PC-3 (cell line): ENCODE data around the gene DGCR2. TPM values are rescaled to one million over a fixed set of nuclear protein-coding genes. Genes with fewer than 3 reads are reported as not detected.
"Not testable (repeated sequence)": the region's sequence is repeated elsewhere in the genome, so short reads cannot be mapped to it uniquely, and the experiment has no call there.

Experiments used
- ATAC-seq: fragments of 200-7000 bp; cut with Tn5 transposase; 2 replicates; pipeline ENCODE4 v1.9.1; 2020; ENCODE audit warnings: mild to moderate bottlenecking, moderate library complexity
- BruUV-seq: library from RNA; stranded (reverse); fragments of 400-500 nt; replicated peaks from 2 replicates; lab custom pipeline; 2021; lab: Mats Ljungman, UMichigan
- CTCF ChIA-PET: fragments of 300-600 bp; sonication (Branson Sonifier 250); formaldehyde crosslinking; loops from one replicate; lab custom pipeline; 2022; ENCODE audit warnings: antibody characterized with exemption; lab: Charles Lee
- POLR2A ChIA-PET: fragments of 300-600 bp; sonication (Branson Sonifier 250); formaldehyde crosslinking; loops from one replicate; lab custom pipeline; 2022; ENCODE audit warnings: antibody characterized with exemption; ENCODE audit not compliant: unreplicated experiment; lab: Charles Lee
- DNase-seq: peaks from one replicate; pipeline ENCODE4 v3.0.0-alpha.2; 2015
- H2AFZ ChIP-seq: fragments of 300-600 bp; sonication (generic); 2 replicates; pipeline ENCODE4 v1.6.0; 2016; ENCODE audit warnings: antibody characterized with exemption, low read length
- H3F3A ChIP-seq: fragments of 300-600 bp; sonication (generic); one replicate; pipeline ENCODE4 v1.6.0; 2017; ENCODE audit warnings: antibody characterized with exemption, low read length, control low read depth, mild to moderate bottlenecking; ENCODE audit not compliant: unreplicated experiment
- H3K27ac ChIP-seq: fragments of 300-600 bp; sonication (generic); 2 replicates; pipeline ENCODE4 v1.5.1; 2016; ENCODE audit warnings: mild to moderate bottlenecking, low read length
- H3K27me3 ChIP-seq: fragments of 300-600 bp; sonication (generic); 2 replicates; pipeline ENCODE4 v1.6.1; 2016; ENCODE audit warnings: low read length, mixed read lengths
- H3K36me3 ChIP-seq: fragments of 300-600 bp; sonication (generic); 2 replicates; pipeline ENCODE4 v1.6.1; 2016; ENCODE audit warnings: low read depth, mixed run types, low read length, mixed read lengths
- H3K4me1 ChIP-seq: fragments of 300-600 bp; sonication (generic); 2 replicates; pipeline ENCODE4 v1.5.1; 2016; ENCODE audit warnings: low read length; ENCODE audit not compliant: insufficient read depth
- H3K4me2 ChIP-seq: fragments of 300-600 bp; sonication (generic); 2 replicates; pipeline ENCODE4 v1.6.0; 2016; ENCODE audit warnings: low read length
- H3K4me3 ChIP-seq: fragments of 300-600 bp; sonication (generic); 2 replicates; pipeline ENCODE4 v1.5.1; 2016; ENCODE audit warnings: mild to moderate bottlenecking, low read length, mixed read lengths
- H3K79me2 ChIP-seq: fragments of 300-600 bp; sonication (generic); 2 replicates; pipeline ENCODE4 v1.6.1; 2017; ENCODE audit warnings: low read length, mixed read lengths
- H3K9ac ChIP-seq: fragments of 300-600 bp; sonication (generic); 2 replicates; pipeline ENCODE4 v1.6.0; 2016; ENCODE audit warnings: mild to moderate bottlenecking, low read length
- H3K9me2 ChIP-seq: fragments of 300-600 bp; sonication (generic); replicated peaks from 2 replicates; pipeline ENCODE4 v1.6.1; 2016; ENCODE audit warnings: mixed run types, low read length, mixed read lengths
- H3K9me3 ChIP-seq: fragments of 300-600 bp; sonication (generic); 2 replicates; pipeline ENCODE4 v1.6.1; 2016; ENCODE audit warnings: low read length, mixed read lengths
- H4K20me1 ChIP-seq: fragments of 300-600 bp; sonication (generic); 2 replicates; pipeline ENCODE4 v1.6.1; 2016; ENCODE audit warnings: low read length, mixed read lengths
- CTCF ChIP-seq: fragments of 300-600 bp; sonication (generic); conservative IDR thresholded peaks from 2 replicates; pipeline ENCODE4 v1.5.1; 2017; ENCODE audit warnings: antibody characterized with exemption, low read depth, mild to moderate bottlenecking, low read length
- EZH2 ChIP-seq: fragments of 300-600 bp; sonication (generic); IDR thresholded peaks from one replicate; pipeline ENCODE4 v1.6.1; 2017; ENCODE audit warnings: antibody characterized with exemption, mild to moderate bottlenecking, low read length; ENCODE audit not compliant: unreplicated experiment
- EZH2phosphoT487 ChIP-seq: fragments of 300-600 bp; sonication (generic); IDR thresholded peaks from 2 replicates; pipeline ENCODE4 v1.6.1; 2018; ENCODE audit warnings: mild to moderate bottlenecking, antibody characterized with exemption, low read length, borderline replicate concordance
- intact Hi-C: fragments of 100-400 bp; cut with micrococcal nuclease; formaldehyde crosslinking; loops from 2 replicates; pipeline ENCODE4 v1.9.0; 2023
- total RNA-seq: library from RNA; depleted of rRNA; stranded (reverse); fragments of >200 nt; gene quantifications from 2 replicates; pipeline ENCODE4 v1.2.3, GENCODE V29; 2014

DGCR2 gene
- total RNA-seq, 1 experiment from 2014 or later: 36.1 TPM

DNA sequence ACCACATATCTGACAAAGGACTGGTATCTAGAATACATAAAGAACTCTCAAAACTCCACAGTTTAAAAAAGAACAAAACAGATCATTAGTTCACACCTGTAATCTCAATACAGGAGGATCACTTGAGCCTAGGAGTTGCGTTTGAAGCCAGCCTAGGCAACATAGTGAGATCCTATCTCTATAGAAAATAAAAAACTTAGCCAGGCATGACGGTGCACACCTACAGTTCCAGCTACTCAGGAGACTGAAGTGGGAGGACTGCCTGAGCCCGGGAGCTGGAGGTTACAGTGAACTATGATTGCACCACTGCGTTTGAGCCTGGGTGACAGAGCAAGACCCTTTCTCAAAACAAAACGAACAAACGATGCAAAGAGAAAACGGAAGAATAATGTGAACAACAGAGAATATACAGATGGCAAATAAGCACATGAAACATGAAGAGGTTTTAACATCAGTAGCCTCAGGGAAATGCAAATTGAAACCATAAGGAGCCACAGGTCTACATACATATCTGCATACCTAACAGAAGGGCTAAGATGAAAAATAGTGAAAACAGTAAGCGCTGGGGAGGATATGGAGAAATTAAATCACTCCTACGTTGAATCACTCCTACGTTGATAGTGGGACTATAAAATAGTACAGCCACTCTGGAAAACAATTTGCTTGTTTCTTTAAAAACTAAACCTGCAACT, 70.7 kb downstream of the DGCR2 start:
- Histone ChIP-seq H3K9ac (no peak overlapping the region), H3K9me3 (no peaks in the 10 kb centered on the region), H3K4me2 (no peak overlapping the region), H3F3A (no peaks in the 10 kb centered on the region), H3K27me3 (no peaks in the 10 kb centered on the region), H3K4me1 (no peaks in the 10 kb centered on the region), H4K20me1 (no peaks in the 10 kb centered on the region), H3K79me2 (no peaks in the 10 kb centered on the region), H3K27ac (no peak overlapping the region), H3K9me2 (no peaks in the 10 kb centered on the region), H3K36me3 (peaks cover 17% of the 10 kb centered on the region; the same call in 1 of the 2 replicates), H3K4me3 (no peak overlapping the region), H2AFZ (no peak overlapping the region)
- no TSS peak for BruUV-seq
- DNase-seq: no peak
- CTCF ChIA-PET: no interaction called here
- POLR2A ChIA-PET: no interaction called here
- no peak for ATAC-seq
- intact Hi-C loops: no loop called here
- TF ChIP-seq EZH2phosphoT487: no peak
- TF ChIP-seq CTCF: no peak
- TF ChIP-seq EZH2: no peak

GRCh38 chr22:19050847-19051246, 71.4 kb downstream of the DGCR2 start:
- H3K27ac ChIP-seq, CTCF ChIA-PET: not testable (repeated sequence)

GRCh38 chr22:19050117-19050516, 72.1 kb downstream of the DGCR2 start:
- TF ChIP-seq EZH2 (no peak), CTCF (no peak), EZH2phosphoT487 (no peak)
- POLR2A ChIA-PET: no interaction called here
- H3F3A ChIP-seq: no peaks in the 10 kb centered on the region

More at GRCh38 chr22:19050847-19051246, 71.4 kb downstream of the DGCR2 start:
- H3K4me3 ChIP-seq, H3K4me1 ChIP-seq, DNase-seq, H3F3A ChIP-seq, H3K9me3 ChIP-seq, H3K79me2 ChIP-seq, intact Hi-C loops, POLR2A ChIA-PET, BruUV-seq, H3K4me2 ChIP-seq, H3K27me3 ChIP-seq, H4K20me1 ChIP-seq, H3K9me2 ChIP-seq, H2AFZ ChIP-seq, H3K9ac ChIP-seq, ATAC-seq: not testable (repeated sequence)
- peaks cover 19% of the 10 kb centered on the region; the same call in 1 of the 2 replicates for H3K36me3 ChIP-seq

More at GRCh38 chr22:19050117-19050516, 72.1 kb downstream of the DGCR2 start:
- DNase-seq: no peak
- no peak for ATAC-seq
- CTCF ChIA-PET: no interaction called here
- Histone ChIP-seq H3K4me2 (no peak overlapping the region), H3K27ac (no peak overlapping the region), H4K20me1 (no peaks in the 10 kb centered on the region), H3K79me2 (no peaks in the 10 kb centered on the region), H3K36me3 (peaks cover 19% of the 10 kb centered on the region; the same call in 1 of the 2 replicates), H3K4me1 (no peaks in the 10 kb centered on the region), H3K9me3 (no peaks in the 10 kb centered on the region), H3K9ac (no peak overlapping the region), H3K4me3 (no peak overlapping the region), H3K27me3 (no peaks in the 10 kb centered on the region), H2AFZ (no peak overlapping the region), H3K9me2 (no peaks in the 10 kb centered on the region)
- BruUV-seq: no TSS peak
- intact Hi-C loops: no loop called here
